Measurements from ENCODE around the gene ST3GAL6. TPM values are rescaled to one million over a fixed set of nuclear protein-coding genes. Genes with fewer than 3 reads are reported as not detected.

ST3GAL6 gene
- total RNA-seq, 1 donor from 2014 or later: 87.0 TPM

DNA sequence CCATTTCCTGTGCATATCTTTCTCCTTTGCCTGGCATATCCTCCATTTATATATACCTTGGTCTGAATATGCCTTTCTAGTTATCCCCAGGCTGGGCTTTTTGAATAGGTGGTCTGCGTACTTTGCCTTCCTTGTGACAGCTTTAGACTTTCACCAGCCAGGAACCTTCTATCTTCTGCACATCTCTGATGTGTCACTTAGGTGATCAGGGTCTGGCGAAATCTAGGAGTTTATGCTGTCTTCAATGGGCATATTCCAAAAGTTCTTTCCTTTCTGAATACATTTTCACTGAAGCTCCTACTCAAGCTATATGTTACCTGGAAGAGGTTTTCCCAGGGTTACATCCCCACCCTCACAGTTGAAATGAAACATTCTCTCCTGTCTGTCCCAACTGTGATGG, 27.8 kb upstream of the ST3GAL6 start:
- no peak for DNase-seq (ENCODE audit: low spot score)
- intact Hi-C loops (cut with DNase I): loop anchor here (10.0 kb wide), 1 partner anchor 160 kb away; no protein-coding TSS in a partner anchor

DNA sequence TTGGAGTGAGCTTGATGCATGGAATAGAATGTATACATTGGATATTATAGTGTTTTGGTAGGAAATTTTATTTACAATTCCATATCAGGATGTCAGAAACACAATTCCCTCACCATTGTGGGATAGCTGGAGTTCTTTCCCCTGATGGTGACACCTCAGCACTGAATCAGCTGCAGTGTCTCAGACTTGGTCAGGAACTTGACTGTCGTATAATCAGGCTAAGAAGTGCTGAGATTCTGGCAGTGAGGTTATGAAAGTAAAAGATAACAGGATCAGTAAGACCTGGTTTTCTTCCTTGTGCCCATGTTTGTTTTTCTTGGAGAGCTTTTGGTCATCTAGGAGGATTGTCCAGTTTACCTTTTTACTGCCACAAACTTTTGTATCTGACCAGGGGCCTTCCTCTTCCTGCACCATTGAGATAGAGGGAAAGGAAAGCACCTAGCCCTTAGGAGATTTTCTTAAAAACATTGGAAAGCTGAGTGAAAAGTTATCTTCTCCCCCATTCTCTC, 27.3 kb upstream of the ST3GAL6 start:
- intact Hi-C loops (cut with DNase I): loop anchor here (10.0 kb wide), 1 partner anchor 159 kb away; no protein-coding TSS in a partner anchor
- DNase-seq (ENCODE audit: low spot score): no peak

DNA sequence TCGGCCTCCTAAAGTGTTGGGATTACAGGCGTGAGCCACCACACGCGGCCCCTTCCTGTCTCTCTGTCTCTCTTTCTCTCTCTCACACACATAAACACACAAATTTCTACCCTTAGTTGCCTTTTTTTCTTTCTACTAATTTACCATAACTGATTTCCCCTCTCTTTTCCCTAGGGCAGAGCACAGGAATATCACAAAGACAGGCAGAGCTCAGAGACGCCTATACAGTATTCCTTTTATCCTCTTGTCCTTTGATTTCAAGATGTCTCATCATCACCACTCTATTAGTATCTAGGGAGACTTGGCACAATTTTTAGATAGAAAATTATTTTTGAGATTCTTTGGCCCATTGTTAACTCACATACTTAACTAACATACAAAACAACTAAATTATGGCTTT, 25.8 kb upstream of the ST3GAL6 start:
- DNase-seq (ENCODE audit: low spot score): no peak
- intact Hi-C loops (cut with DNase I): loop anchor here (10.0 kb wide), 1 partner anchor 158 kb away; no protein-coding TSS in a partner anchor

DNA sequence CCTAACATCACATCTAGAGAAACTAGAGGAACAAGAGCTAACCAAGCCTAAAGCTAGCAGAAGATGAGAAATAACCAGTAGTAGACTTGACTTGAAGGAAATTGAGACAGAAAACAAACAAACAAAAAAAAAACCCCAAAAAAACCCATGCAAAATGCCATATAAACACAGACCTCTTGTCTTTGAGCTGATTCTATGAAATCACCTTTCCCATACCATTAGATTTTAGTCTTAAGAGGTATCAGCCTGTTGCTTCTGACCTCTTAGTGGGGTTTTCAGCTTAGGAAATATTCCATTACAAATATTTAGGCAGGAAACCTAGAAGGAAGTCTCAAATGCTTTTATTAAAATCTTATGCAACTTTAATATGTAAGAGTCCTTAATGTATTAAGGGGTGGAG, 23.9 kb upstream of the ST3GAL6 start:
- DNase-seq (ENCODE audit: low spot score): no peak
- intact Hi-C loops (cut with DNase I): loop anchor here (10.0 kb wide), 1 partner anchor 156 kb away; no protein-coding TSS in a partner anchor

DNA sequence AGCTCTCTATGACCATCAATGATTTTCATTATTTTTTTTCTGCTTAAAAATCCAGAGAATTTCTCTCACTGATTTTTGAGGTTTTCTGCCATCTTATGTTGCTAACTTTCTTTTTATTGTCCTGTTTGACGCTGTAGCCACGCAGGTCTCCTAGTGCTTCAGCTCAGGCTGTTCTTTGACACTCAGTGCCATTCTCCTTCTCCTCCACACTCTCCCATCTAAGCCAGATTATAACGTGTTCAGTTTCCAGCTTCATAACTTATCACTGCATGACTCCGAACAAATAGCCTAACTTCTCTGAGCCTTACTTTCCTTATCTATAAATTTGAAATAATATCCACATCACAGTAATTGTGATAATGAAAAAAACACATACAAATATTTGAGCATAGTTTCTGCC, 22.8 kb upstream of the ST3GAL6 start:
- intact Hi-C loops (cut with DNase I): no loop called here
- DNase-seq (ENCODE audit: low spot score): no peak

DNA sequence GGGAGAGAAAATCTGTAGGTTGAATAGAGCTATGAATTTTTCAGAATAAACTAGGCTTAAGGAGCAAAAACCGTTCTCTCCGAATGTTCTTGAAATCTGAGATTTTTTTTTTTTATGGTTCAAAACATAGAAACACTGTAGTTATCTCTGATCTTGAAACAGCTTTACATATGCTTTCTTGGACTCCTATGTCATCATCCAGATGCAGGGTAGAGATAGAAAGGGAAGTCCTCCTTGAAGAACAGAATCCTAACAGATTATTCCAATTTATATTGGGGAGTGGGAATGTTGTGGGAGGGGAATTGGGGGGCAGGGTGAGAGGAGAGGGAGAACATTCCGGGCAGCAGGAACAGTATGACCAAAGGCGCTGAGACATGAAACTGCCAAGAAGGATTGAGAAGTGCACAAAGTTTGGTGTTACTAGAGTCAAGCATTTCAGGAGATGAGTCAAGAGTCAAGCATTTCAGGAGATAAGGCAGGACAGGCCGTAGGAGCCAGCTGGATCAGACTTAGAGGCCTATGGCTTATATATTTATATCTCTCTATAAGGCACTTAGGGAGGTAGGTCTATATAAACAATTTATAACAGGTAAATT, 21.9 kb upstream of the ST3GAL6 start:
- no peak for DNase-seq (ENCODE audit: low spot score)
- intact Hi-C loops (cut with DNase I): no loop called here

DNA sequence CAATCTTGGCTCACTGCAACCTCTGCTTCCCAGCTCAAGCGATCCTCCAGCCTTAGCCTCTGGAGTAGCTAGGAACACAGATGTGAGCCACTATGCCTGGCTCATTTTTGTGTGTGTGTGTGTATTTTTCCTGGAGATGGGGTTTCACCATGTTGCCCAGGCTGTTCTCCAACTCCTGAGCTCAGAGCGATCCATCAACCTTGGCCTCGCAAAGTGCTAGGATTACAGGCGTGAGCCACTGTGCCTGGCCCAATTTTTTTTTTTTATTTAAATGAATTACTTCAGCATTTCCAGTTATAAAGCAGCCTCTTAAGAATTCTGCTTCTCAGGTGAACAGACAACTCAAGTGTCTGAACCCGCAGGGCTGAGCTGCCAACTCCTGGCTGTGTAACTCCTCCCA, 20.1 kb upstream of the ST3GAL6 start:
- intact Hi-C loops (cut with DNase I): no loop called here
- DNase-seq (ENCODE audit: low spot score): no peak

DNA sequence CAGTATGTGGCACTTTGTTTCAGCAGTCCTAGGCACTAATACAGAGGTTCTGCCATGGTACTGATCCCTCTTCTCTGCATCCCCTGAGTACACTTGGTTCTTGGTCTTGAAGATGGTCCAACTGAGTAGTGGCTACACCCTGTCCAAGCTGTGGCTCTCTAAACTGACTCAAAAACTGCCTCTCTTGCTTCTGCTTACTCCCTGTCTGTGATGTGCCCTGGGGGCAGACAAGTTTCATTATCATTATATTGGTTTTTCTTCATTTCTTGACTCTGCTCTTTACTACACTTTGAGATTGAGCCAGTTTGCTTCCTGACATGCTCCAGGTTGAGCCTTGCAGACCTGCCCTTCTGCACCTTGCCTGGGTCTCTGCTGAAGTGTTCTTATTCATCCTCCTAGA, 18.9 kb upstream of the ST3GAL6 start:
- intact Hi-C loops (cut with DNase I): no loop called here
- no peak for DNase-seq (ENCODE audit: low spot score)

DNA sequence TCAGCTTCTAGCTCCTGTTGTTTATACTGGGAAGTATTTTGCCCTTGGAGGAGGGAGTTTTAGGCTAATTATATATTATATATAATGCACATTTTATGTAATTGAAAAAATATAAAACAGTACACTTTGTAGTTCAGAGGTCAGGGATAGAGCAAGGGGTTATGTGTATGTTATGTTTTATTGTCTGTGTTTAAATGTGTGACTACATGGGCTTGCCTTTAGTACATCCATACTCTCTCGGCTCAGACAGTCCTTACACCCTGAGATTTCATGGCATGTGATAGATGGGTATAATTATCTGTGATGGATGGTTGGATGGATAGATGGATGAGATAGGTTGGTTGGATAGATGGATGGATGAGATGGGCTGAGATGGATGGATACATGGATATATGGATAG, 17.4 kb upstream of the ST3GAL6 start:
- DNase-seq (ENCODE audit: low spot score): no peak
- intact Hi-C loops (cut with DNase I): no loop called here

DNA sequence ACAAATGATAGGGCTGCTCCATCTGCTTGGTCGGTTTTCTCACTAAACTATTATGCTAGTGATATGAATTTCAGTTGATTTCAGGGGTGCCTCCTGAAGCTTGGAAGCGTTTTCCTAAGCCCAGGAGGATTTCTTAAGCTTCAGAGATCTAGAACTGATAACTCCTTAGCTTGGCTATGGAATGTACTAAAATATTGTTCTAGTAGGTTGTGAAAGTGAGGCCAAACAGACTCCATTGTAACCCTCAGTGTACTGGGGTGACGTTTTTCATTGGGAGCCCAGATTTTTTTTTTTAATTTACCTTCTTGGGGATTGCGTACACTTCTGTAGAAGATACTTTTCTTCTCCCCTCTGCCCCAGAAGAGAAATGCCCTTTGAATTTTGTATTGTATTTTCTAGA, 17.0 kb upstream of the ST3GAL6 start:
- intact Hi-C loops (cut with DNase I): no loop called here
- DNase-seq (ENCODE audit: low spot score): no peak

DNA sequence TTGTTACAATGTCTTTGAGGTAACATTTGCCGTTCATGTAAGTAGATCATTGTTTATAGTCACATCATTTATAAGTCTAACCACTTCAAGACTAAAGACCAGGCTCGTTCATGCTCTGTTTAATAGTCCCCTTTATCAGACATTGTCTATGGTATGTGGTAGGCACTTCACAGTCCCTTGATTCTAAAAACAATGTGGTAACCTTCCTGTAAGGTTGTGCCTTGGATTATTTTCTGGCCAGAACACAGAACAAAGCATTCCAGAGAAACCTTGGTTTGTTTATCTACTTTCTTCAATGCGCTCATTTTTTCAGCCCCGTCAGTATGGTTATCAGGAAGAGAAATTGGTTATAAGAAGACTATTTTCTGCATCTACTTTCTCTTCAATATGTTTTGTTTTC, 16.3 kb upstream of the ST3GAL6 start:
- no peak for DNase-seq (ENCODE audit: low spot score)
- intact Hi-C loops (cut with DNase I): no loop called here

DNA sequence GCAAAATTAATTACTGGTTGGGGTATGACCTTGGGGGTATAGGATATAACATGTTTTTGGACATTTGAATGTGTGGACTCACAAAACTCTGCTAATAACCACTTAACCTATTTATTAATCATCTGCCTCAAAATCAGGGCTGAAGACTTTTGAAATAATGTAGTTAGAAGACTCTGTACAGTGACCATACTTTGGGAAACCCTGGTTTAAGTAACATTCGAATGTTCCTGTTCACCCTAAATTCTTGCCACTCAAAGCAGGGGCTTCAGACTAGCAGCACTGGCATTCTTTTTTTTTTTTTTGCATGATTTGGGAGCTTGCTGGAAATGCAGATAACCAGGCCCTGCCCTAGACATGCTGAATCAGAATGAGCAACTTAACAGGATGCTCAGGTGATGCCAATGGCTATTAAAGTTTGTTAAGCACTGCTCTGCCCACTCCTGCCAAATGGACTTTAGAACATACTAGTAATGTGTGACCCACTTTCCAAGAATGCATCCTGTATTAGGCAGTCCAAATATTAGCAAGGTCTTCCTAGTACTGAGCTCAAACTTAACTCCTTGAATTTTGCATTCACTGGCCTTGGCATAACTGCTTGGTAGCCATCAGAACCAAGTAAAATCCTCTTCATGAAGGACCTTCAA, 12.7 kb upstream of the ST3GAL6 start:
- intact Hi-C loops (cut with DNase I): no loop called here
- no peak for DNase-seq (ENCODE audit: low spot score)

DNA sequence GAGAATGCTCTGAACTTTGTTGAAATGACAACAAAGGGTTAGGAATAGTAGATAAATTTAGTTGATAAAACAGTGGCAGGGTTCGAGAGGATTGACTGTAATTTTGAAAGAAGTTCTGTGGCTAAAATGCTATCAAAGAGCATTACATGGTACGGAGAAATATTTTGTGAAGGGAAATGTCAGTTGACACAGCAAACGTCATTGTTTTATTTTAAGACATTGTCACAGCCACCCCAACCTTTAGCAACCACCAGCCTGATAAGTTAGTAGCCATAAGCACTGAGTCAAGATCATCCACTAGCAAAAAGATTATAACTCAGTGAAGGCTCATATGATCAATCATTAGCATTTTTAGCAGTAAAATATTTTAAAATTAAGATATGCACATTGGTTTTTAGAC, 8.7 kb upstream of the ST3GAL6 start:
- no peak for DNase-seq (ENCODE audit: low spot score)
- intact Hi-C loops (cut with DNase I): no loop called here

DNA sequence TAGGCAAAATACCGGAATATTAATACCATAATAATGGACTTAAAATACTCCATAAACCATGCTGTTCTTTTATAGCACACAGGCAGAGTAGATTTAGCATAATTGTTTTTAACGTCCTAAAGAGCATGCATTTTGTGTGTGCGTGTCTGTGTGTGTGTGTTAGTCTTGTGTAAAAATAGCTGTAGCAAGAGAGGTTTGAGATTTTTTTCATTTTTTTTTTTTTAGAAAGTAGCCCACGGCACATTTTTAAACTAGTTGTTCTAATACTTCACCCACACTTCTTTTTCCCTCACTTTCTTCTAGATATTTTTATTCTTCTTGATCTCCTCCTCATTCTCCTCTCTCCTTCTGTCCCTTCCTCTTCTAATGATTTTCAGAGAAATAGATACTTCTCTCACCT, 7.5 kb upstream of the ST3GAL6 start:
- intact Hi-C loops (cut with DNase I): no loop called here
- no peak for DNase-seq (ENCODE audit: low spot score)

DNA sequence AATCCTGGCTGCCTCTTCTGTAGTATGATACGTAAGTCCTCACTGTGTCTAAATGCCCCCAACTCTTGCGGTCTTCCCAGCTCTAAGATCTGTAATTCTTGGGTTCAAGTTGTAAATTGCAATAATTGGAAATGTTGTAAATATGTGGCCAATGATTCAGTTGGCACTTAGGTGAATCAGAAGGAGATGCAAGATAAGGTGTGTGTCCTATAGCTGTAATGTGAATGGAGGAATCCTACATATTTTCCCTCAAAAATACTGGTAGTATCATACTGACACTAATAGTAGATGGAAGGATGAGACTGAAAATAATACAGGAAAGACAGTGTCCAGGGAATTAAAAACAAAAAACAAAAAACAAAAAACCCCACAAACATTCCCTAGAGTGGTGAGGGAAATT, 3.5 kb upstream of the ST3GAL6 start:
- intact Hi-C loops (cut with DNase I): no loop called here
- DNase-seq (ENCODE audit: low spot score): no peak

DNA sequence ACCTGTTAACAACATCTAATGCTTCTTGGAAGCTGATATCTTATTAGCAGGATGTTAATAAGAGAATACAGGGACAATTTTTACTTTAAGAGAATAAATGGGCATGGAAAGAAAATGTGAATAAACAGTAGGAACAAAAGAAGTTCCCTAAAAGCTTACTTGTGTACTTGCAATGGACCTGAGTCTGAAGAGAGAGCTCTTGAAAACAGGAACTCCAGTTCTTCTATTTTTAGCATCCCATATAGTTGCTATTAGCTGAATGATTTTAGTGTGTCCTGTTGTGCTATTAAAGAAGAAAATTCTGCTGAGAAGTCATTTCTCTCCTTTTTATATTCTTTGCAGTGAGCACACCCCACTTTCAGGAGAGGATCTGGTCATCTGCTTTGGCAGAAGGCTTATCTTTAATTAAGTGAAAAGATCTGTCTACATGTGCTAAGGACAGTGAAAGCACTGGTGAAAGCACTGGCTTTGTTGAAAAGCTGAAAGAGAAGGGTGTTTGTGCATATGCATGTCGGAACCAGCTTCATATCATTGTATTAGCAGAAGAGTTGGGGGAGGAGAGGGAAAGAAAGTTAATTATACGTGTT, 1.4 kb upstream of the ST3GAL6 start:
- intact Hi-C loops (cut with DNase I): no loop called here
- no peak for DNase-seq (ENCODE audit: low spot score)

DNA sequence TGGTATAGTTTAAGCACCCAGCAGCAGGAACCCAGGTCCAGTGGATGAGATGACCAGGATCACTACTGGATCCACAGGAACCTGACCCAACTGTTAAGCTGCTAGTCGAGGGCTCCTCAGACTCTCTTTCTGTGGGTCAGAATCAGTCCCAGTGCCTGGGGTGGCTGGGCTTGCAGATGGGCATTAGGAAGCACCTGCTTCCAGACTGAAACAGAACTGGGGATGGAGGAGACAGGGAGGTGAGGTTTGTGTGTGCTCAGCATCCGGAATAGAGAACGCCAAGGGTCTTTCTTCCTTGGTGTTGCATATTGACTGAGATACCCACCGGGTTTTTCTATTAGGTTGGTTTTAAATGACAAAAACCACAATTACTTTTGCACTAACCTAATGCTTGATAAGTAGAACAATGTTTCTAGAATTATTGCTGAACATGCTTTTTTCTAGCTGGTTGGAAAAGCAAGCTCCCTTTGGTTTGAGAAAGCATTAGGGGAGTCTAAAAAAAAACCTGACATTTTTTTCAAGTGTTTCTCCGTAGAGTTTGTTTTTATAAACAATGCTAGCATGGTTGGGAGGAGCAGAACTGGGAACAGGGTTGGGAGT, 779 bp downstream of the ST3GAL6 start:
- intact Hi-C loops (cut with DNase I): no loop called here
- DNase-seq (ENCODE audit: low spot score): no peak

DNA sequence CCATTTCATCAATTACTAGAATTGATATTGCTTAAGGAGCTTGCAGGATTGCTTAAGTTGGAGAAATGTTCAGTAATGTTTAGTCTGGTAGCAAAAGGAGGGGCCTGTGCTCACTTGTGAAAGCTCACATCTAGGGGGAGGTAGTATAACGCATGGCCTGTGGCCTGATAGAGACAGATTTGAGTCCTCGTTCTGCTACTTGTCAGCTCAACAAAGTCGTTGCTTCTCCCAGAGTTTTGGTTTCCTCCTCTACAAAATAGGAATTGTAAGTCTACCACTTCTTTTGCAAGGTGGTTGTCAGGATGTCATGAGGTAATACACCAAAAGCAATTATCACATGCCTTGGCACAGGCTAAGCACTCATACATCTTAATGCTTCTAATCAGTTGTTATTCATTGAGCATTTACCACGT, 1.3 kb downstream of the ST3GAL6 start:
- intact Hi-C loops (cut with DNase I): no loop called here
- no peak for DNase-seq (ENCODE audit: low spot score)

DNA sequence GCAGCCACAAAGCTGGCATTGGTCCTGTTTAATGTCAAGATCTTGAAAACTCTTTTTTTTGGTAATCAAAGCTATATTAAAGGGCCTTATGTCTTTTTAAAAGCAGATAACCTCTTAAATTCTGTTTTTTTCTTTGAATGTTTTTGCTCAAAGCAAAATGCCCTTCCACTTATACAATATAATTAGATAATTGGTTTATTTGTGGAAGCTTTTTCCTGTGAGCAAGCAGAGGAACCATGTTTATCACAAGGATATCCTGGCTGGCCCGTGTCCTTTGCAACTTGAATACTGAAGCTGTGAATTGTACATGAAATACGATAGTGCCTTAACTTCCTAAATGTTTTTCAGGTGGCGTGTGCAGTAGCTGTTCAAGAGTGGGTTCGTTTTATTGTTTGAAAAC, 2.6 kb downstream of the ST3GAL6 start:
- no peak for DNase-seq (ENCODE audit: low spot score)
- intact Hi-C loops (cut with DNase I): no loop called here

DNA sequence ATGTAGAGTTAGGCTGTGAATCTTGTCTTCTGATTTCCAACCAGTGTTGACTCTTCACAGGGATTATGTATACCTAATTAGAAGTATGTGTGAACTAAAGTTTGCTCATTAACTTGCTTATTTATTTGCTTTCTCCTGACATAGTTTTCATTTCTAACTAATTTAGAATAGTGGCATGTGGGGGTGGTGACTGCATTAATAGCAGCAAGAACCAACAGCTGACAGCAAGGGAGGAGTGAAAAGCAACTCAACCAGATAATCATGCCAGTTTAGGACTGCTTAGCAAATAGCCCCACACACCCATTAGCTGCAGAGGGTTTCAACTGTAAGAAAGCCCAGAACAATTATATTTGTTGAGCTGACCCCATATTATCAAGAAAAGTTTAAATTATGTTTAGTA, 3.8 kb downstream of the ST3GAL6 start:
- intact Hi-C loops (cut with DNase I): no loop called here
- no peak for DNase-seq (ENCODE audit: low spot score)

DNA sequence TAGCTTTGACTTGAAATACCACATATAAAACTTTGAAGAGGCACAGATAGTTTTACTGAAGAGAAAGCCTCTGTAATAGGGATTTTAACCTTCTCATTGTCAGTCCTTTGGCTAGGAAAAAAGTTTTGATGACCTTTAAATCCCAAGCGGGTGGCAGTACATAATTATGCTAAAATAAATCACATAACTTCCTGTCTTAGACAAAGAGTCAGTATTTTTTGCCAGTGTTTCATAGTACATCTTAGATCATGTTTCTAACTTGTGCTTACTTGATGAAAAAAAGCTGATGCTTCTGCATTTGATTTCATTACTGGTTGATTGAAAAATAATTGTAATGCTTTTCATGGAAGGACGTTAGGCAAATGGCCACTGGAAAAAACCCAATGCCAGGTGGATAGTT, 5.8 kb downstream of the ST3GAL6 start:
- DNase-seq (ENCODE audit: low spot score): no peak
- intact Hi-C loops (cut with DNase I): loop anchor here (2.0 kb wide), 1 partner anchor 36 kb away; no protein-coding TSS in a partner anchor
